ENCODE data around the gene CKMT2.
"Not testable (repeated sequence)": the region's sequence is repeated elsewhere in the genome, so short reads cannot be mapped to it uniquely, and the experiment has no call there.

The CKMT2 gene

GRCh38 chr5:81253875-81254274 is 20.8 kb downstream of the CKMT2 start:
- TF ChIP-seq, protein P1, sequence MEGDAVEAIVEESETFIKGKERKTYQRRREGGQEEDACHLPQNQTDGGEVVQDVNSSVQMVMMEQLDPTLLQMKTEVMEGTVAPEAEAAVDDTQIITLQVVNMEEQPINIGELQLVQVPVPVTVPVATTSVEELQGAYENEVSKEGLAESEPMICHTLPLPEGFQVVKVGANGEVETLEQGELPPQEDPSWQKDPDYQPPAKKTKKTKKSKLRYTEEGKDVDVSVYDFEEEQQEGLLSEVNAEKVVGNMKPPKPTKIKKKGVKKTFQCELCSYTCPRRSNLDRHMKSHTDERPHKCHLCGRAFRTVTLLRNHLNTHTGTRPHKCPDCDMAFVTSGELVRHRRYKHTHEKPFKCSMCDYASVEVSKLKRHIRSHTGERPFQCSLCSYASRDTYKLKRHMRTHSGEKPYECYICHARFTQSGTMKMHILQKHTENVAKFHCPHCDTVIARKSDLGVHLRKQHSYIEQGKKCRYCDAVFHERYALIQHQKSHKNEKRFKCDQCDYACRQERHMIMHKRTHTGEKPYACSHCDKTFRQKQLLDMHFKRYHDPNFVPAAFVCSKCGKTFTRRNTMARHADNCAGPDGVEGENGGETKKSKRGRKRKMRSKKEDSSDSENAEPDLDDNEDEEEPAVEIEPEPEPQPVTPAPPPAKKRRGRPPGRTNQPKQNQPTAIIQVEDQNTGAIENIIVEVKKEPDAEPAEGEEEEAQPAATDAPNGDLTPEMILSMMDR (IDR thresholded peaks at IDR 0.05; ENCODE audit: insufficient read depth, low read length, missing control alignments), result no peak
- H3K4me3 ChIP-seq (ENCODE audit: low read depth, low read length), result no peak overlapping the region
- DNase-seq (ENCODE audit: low read depth, low spot score), result no peak
- POLR2A ChIA-PET, result no interaction called here
- CTCF ChIA-PET, result no interaction called here

DNA sequence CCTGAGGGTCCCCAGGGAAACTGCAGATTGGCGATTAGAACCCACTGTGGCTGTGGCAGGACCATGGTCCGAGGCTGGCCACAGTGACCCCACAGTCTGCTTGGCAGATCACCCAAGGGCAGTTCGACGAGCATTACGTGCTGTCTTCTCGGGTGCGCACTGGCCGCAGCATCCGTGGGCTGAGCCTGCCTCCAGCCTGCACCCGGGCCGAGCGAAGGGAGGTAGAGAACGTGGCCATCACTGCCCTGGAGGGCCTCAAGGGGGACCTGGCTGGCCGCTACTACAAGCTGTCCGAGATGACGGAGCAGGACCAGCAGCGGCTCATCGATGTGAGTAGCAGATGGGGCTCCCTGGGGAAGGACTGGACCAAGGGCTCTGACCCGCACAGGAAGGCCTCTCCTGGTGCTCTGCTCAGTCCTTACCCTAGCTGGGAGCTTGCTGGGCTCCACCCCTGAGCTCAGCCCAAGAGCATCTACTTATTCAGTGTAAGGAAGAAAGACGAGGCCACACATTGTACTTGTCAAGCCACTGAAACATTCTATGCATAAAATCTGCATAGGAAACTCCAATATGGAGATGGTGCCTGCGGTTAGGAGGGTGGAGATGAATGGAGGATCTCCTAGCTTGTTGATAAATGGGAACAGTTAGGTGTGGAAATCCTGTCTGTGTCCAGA is 21.9 kb downstream of the CKMT2 start:
- CTCF ChIA-PET, result interaction anchor here (1.2 kb wide), 1 partner anchor 45 kb away, joined by 3 read pairs; no protein-coding TSS in a partner anchor

DNA sequence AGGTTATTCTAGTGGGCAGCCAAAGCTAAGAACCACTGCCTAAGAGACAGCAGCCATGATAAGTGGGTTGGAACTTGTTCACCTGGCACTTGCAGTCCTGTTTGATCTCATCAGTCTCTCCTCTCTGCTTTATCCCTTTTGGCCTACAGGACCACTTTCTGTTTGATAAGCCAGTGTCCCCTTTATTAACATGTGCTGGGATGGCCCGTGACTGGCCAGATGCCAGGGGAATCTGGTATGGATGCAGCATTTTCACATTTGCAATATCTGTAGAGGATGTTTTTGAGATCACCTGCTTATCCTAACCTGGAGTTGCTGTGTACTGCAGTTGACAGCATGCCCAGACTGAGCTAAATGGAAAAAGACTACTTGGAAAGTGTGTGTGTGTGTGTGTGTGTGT is 23.6 kb downstream of the CKMT2 start:
- ChIA-PET CTCF (interaction anchor here (1.0 kb wide), 1 partner anchor 11 kb away, joined by 3 read pairs; no protein-coding TSS in a partner anchor), POLR2A (no interaction called here)
- DNase-seq (ENCODE audit: low read depth, low spot score), result no peak
- no peak overlapping the region for H3K4me3 ChIP-seq (ENCODE audit: low read depth, low read length)
- TF ChIP-seq, protein P1 (IDR thresholded peaks at IDR 0.05; ENCODE audit: insufficient read depth, low read length, missing control alignments), result no peak

More for the DNA sequence above, 21.9 kb downstream of the CKMT2 start:
- POLR2A ChIA-PET, result no interaction called here
- TF ChIP-seq, protein P1 (IDR thresholded peaks at IDR 0.05; ENCODE audit: insufficient read depth, low read length, missing control alignments), result no peak
- H3K4me3 ChIP-seq (ENCODE audit: low read depth, low read length), result no peak overlapping the region
- DNase-seq (ENCODE audit: low read depth, low spot score), result no peak

DNA sequence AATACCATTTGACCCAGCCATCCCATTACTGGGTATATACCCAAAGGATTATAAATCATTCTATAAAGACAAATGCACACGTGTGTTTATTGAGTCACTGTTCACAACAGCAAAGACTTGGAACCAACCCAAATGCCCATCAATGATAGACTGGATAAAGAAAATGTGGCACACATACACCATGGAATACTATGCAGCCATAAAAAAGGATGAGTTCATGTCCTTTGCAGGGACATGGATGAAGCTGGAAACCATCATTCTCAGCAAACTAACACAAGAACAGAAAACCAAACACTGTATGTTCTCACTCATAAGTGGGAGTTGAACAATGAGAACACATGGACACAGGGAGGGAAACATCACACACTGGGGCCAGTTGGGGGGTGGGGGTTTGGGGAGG is 29.7 kb downstream of the CKMT2 start:
- H3K4me3 ChIP-seq (ENCODE audit: low read depth, low read length); DNase-seq (ENCODE audit: low read depth, low spot score); CTCF ChIA-PET; POLR2A ChIA-PET: not testable (repeated sequence)

DNA sequence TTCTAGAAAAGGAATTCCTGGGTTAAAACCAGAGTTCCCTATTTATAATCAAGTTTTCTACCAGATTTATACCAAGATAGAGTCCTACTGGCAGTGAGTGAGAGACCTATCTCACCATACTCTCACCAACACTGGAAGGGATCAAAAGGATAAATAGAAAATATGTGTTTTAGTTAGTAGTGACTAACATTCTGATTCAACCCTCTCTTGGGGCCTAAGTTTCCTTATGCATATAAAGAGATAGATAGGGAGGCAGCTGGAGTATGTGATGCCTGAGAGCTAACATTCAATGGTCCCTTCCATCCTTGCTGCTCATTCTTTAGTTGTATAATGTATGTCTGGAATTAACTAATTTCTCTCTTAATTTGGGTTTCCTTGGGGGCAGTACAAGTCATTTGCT is 32.0 kb downstream of the CKMT2 start:
- TF ChIP-seq, protein P1 (IDR thresholded peaks at IDR 0.05; ENCODE audit: insufficient read depth, low read length, missing control alignments), result no peak
- ChIA-PET CTCF (interaction anchor here (2.6 kb wide), 1 partner anchor 34 kb away, joined by 6 read pairs; no protein-coding TSS in a partner anchor), POLR2A (no interaction called here)
- H3K4me3 ChIP-seq (ENCODE audit: low read depth, low read length), result no peak overlapping the region
- DNase-seq (ENCODE audit: low read depth, low spot score), result peak; percentile 10

- DNase-seq (ENCODE audit: low read depth, low spot score), result peak; percentile 67
- TF ChIP-seq, protein P1 (IDR thresholded peaks at IDR 0.05; ENCODE audit: insufficient read depth, low read length, missing control alignments), result no peak
- CTCF ChIA-PET, result interaction anchor here (0.7 to 5.4 kb wide), 3 partner anchors 11 to 30 kb away, joined by 3 to 32 read pairs (median 3); no protein-coding TSS in a partner anchor
- no peak overlapping the region for H3K4me3 ChIP-seq (ENCODE audit: low read depth, low read length)
- POLR2A ChIA-PET, result interaction anchor here (1.3 kb wide), 1 partner anchor 33 kb away, joined by 5 read pairs; no protein-coding TSS in a partner anchor
Observed at GRCh38 chr5:81268521-81269196, 35.5 kb downstream of the CKMT2 start.
